Activated T-helper 1 cell treated with anti-CD3 and anti-CD28 coated beads, Interleukin-2, amount 50 U/mL, for 16 hours (primary cell): ENCODE measurements around the gene TTC23.

ENCODE experiments used
- DNase-seq, 2 donors: peaks; one replicate each; pipeline ENCODE4 v3.0.0-alpha.2; 2020; ENCODE audit warnings: low read depth in 1 of 2, low spot score in 1 of 2

The TTC23 gene

DNA sequence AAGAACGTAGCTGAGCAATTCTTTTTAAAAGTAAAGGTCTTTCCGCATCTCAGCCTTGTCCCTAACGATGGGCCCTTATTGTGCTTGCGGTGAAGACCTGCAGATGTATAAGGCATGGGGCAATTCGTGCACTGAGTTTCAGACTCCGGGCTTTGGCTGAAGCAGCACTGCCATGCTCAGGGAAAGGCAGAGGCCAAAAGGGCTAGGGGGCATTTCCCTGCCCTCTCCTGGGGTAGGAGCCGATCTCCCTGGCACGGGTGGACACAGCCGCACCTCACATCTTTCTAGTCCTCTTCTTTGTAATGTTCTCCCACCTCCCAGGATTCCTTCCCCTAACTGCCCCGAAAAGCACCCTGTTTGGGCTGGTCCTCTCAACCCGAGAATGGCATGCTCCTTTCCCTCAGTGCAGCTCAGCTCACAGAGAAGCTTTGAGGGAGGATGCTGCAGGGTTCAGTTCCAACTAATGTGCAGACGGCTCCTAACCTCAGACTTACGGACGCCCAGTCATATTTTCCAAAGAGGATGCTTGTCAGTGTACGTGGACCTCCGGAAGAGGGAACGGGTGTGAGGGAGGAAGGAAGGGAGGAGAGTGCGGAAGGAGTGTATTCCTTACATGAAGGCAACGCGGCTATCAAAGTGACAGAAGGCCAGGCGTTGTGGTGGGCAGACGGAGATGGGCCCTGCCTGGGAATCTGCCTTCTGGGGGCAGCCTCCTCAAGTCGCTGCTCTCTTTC lies 83.3 kb downstream of the TTC23 start:
- no peak for DNase-seq

DNA sequence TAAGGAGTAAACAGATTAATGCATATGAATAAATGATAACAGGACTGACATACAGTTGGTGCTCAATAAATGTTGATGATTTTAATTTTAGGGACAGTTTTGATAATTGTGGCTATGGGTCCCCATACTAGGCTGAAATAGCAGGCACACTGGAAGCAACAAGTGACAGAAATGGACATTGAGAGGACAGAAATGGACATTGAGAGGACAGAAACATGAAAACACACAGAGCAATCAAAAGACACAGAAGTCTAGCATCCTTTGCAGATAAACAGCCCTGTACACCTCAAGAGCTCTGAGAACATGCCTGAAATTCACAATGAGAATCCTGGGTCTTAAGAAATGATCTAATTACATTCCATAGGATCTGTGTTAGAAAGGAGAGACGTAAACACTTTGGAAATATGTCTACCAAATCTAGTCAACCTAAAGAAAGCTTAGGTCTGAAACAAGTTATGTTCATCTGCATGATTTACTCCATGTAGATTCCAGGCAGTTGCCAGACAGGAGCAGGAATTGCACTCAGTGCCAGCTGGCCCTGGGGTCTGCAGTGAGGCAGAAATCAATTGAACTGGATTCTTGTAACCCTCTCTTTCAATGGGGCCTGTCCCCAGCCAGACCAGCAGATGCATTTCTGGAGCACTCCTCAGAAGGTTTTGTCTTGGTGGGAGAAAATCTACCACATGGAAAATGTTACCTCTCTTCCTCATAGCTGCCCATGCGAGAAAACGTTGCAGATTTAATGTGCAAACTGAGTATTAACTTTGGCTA lies 84.2 kb downstream of the TTC23 start:
- no peak for DNase-seq

- DNase-seq = no peak
Observed at GRCh38 chr15:99164119-99164518, 85.3 kb downstream of the TTC23 start.

GRCh38 chr15:99163271-99164062 lies 85.9 kb downstream of the TTC23 start:
- no peak for DNase-seq

GRCh38 chr15:99158626-99159412 lies 90.6 kb downstream of the TTC23 start:
- no peak for DNase-seq

DNA sequence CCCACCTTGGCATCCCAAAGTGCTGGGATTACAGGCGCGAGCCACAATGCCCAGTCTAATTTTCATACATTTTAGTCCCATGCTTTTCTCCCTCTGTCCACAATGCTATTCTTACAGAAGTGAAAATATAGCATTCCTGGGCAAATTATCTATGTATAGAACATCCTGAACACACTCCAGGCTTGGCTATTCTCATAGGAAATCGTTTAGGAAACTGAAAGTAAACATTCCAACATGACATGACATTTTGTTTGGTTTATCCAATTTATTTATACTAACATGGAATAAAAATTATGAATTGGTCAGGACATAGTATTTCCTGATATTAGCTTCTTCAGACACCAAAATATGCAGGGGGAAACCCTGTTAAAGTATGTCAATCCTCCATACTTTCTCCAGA lies 91.9 kb downstream of the TTC23 start:
- DNase-seq = no peak

- DNase-seq = no peak
Observed at GRCh38 chr15:99155961-99156443, 93.4 kb downstream of the TTC23 start.

- DNase-seq = no peak
Observed at GRCh38 chr15:99154271-99154670, 95.1 kb downstream of the TTC23 start.

- DNase-seq = no peak
Observed at GRCh38 chr15:99153026-99153535, 96.3 kb downstream of the TTC23 start.

GRCh38 chr15:99151156-99151555 lies 98.2 kb downstream of the TTC23 start:
- DNase-seq = no peak

GRCh38 chr15:99149366-99149765 lies 100.0 kb downstream of the TTC23 start:
- no peak for DNase-seq

- no peak for DNase-seq
Observed at GRCh38 chr15:99148851-99149276, 100.5 kb downstream of the TTC23 start.

DNA sequence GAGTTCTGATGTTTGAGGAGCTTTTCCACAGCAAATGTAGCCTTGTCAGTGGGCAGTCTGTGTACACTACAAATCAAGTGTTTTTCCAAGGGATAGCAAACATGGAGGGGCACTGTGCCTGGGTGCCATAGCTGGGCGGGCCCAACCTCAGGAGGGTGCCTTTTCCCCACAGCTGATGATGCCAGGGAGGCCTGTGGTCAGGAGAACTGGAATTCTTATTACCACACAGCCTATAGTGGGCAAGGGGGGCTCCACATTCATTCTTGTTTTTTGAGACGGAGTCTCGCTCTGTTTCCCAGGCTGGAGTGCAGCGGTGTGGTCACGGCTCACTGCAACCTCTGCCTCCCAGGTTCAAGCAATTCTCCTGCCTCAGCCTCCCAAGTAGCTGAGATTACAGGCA lies 102.7 kb downstream of the TTC23 start:
- DNase-seq = no peak

- no peak for DNase-seq
Observed at GRCh38 chr15:99145778-99146177, 103.6 kb downstream of the TTC23 start.

GRCh38 chr15:99145005-99145404 lies 104.4 kb downstream of the TTC23 start:
- no peak for DNase-seq

DNA sequence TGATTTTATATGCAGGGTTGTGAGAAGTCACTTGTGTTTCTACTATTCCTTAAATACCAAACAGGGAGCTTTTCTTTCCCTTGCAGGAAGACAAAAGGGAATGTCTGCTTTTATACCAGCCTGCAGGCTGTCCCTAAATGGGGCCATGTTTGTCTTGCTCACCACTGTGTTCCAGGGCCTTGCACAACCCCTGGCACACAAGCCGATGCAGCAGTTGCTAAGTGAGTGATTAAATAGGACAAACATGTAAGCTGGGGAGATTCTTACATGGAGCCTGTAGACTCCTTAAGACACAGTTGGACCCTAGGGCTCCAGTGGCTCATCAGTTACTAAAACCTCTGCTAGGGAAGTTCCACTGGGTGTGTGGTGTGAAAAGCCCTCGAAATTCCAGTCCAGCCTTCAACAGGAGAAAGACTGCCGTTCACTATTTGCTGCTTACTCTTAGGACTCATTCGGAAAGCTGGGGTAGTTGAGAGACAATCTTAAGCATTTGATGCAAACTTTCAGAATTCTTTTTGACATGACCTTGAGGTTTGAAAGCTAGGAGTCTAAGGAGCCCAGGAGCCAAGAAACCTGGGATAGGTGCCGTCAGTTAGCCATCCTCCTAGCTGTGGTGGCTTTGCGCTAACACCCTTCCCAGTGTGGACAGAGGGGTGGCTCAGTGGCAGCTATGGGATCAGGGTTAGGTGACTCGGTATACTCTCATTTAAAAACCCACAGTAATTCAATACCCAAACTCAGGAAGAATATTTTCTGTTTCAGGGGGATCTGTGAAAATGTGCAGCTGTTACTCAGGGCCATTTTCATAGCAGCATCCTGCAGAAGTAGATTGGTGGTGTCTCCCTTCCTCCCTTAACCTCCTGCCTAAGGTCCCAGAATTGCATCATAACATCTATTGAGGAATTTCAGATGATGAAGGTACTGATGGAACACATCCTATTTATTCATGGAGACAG lies 105.4 kb downstream of the TTC23 start:
- no peak for DNase-seq

GRCh38 chr15:99143242-99143641 lies 106.1 kb downstream of the TTC23 start:
- no peak for DNase-seq

DNA sequence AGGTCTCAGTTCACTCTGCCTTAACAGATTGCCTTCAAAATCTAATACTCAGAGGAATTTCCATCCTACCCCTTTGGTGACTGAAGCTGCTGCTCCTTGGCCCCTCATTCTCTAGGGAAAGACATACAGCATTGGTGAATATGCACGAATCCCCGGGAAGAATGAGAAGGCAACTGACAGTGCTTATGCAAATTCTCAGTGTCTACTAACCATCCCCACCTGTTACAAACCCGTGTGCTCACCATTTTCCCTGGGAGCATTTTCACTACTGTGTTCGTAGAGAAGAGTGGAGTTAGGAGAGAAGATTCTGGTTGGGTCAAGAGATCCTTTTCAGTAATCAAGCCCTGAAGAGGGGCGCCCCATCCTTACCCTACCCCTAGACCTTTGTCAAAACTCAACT lies 106.8 kb downstream of the TTC23 start:
- no peak for DNase-seq

- no peak for DNase-seq
Observed at GRCh38 chr15:99141943-99142342, 107.4 kb downstream of the TTC23 start.

GRCh38 chr15:99140590-99140989 lies 108.8 kb downstream of the TTC23 start:
- no peak for DNase-seq
